CMK (cell line): ENCODE measurements around the gene INKA2.

Experiments
- DNase-seq: peaks from one replicate; pipeline ENCODE4 v3.0.0-alpha.2; 2010; ENCODE audit warnings: low read depth

INKA2 gene

GRCh38 chr1:111704240-111704639 lies 35.0 kb downstream of the INKA2 start:
- no peak for DNase-seq

- no peak for DNase-seq
Observed at GRCh38 chr1:111702504-111703050, 36.6 kb downstream of the INKA2 start.

- DNase-seq, result no peak
Observed at GRCh38 chr1:111699268-111699667, 39.9 kb downstream of the INKA2 start.

- DNase-seq, result no peak
Observed at GRCh38 chr1:111696330-111696729, 42.9 kb downstream of the INKA2 start.

- DNase-seq, result no peak
Observed at GRCh38 chr1:111695801-111696200, 43.4 kb downstream of the INKA2 start.

GRCh38 chr1:111691886-111692285 lies 47.3 kb downstream of the INKA2 start:
- no peak for DNase-seq

- no peak for DNase-seq
Observed at GRCh38 chr1:111690306-111690617, 48.9 kb downstream of the INKA2 start.
